ENCODE measurements around the gene LCN2.
"Not testable (repeated sequence)": the region's sequence is repeated elsewhere in the genome, so short reads cannot be mapped to it uniquely, and the experiment has no call there.

DNA sequence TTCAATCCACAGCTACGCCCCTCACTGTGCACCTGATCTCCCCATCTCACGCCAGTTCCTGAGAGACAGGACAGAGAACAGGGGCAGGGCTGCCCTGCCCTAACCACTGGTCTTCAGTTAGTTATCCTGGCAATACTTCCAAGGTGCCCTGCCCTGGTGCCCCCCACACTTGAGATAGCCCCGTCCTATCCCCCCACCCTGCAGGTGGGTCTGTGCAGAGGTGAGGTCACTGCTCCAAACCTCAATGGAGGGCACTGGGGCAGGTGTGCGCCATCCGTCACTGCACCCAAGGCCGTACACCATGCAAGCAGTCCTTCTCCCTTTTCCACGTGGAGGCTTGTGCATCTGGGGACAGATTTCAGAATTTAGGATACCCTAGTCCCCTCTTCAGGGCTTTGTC is 18.6 kb upstream of the LCN2 start:
- TF ChIP-seq, protein P1, sequence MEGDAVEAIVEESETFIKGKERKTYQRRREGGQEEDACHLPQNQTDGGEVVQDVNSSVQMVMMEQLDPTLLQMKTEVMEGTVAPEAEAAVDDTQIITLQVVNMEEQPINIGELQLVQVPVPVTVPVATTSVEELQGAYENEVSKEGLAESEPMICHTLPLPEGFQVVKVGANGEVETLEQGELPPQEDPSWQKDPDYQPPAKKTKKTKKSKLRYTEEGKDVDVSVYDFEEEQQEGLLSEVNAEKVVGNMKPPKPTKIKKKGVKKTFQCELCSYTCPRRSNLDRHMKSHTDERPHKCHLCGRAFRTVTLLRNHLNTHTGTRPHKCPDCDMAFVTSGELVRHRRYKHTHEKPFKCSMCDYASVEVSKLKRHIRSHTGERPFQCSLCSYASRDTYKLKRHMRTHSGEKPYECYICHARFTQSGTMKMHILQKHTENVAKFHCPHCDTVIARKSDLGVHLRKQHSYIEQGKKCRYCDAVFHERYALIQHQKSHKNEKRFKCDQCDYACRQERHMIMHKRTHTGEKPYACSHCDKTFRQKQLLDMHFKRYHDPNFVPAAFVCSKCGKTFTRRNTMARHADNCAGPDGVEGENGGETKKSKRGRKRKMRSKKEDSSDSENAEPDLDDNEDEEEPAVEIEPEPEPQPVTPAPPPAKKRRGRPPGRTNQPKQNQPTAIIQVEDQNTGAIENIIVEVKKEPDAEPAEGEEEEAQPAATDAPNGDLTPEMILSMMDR (IDR thresholded peaks at IDR 0.05), result not testable (repeated sequence)
- TF ChIP-seq NR3C1 (CRISPR knock-in tag; conservative IDR thresholded peaks at IDR 0.05; ENCODE audit: low read depth); JUN (CRISPR knock-in tag; IDR thresholded peaks at IDR 0.05): not testable (repeated sequence)
- TF ChIP-seq, protein P2, sequence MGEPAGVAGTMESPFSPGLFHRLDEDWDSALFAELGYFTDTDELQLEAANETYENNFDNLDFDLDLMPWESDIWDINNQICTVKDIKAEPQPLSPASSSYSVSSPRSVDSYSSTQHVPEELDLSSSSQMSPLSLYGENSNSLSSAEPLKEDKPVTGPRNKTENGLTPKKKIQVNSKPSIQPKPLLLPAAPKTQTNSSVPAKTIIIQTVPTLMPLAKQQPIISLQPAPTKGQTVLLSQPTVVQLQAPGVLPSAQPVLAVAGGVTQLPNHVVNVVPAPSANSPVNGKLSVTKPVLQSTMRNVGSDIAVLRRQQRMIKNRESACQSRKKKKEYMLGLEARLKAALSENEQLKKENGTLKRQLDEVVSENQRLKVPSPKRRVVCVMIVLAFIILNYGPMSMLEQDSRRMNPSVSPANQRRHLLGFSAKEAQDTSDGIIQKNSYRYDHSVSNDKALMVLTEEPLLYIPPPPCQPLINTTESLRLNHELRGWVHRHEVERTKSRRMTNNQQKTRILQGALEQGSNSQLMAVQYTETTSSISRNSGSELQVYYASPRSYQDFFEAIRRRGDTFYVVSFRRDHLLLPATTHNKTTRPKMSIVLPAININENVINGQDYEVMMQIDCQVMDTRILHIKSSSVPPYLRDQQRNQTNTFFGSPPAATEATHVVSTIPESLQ (CRISPR knock-in tag; IDR thresholded peaks at IDR 0.05), result not testable (repeated sequence)

Measured in WTC11 (cell line).